GM21576 (cell line): ENCODE results near the gene RELB.
"Not testable (repeated sequence)": the region's sequence is repeated elsewhere in the genome, so short reads cannot be mapped to it uniquely, and the experiment has no call there.

Experiments
- ATAC-seq: cut with Tn5 transposase; IDR thresholded peaks from one replicate; pipeline ENCODE4 v1.9.1; 2021; ENCODE audit warnings: mild to moderate bottlenecking, moderate library complexity; ENCODE audit not compliant: unreplicated experiment

The RELB gene

DNA sequence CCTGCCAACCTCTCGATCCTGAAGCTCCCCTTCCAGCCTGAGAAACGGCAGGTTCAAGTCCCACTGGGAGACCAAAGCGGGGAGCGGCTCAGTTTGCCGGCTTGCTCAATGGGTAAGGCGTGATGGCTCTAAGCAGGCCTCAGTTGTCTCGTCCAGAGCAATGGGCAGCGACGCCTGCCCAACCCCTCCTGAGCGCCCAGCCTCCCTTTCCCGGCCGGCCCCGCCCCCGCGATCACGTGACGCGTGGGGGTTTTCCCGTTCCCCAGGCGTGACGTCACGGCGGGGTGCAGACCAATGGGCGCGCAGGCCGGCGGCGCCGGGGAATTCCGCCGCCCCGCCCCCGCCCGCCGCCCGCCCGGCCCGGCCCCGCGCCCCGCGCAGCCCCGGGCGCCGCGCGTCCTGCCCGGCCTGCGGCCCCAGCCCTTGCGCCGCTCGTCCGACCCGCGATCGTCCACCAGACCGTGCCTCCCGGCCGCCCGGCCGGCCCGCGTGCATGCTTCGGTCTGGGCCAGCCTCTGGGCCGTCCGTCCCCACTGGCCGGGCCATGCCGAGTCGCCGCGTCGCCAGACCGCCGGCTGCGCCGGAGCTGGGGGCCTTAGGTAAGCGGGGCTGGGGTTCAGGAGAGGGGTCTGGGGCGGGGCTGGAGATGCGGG is at the start of gene RELB:
Gene RELB, plus strand, starts transcription at position 378 of the 653 bp plus-strand sequence. Its CDS starts 116 bp downstream, at position 494.
- peak; percentile 40 for ATAC-seq

GRCh38 chr19:44954278-44954648 is 47.0 kb upstream of the RELB start:
- no peak for ATAC-seq

DNA sequence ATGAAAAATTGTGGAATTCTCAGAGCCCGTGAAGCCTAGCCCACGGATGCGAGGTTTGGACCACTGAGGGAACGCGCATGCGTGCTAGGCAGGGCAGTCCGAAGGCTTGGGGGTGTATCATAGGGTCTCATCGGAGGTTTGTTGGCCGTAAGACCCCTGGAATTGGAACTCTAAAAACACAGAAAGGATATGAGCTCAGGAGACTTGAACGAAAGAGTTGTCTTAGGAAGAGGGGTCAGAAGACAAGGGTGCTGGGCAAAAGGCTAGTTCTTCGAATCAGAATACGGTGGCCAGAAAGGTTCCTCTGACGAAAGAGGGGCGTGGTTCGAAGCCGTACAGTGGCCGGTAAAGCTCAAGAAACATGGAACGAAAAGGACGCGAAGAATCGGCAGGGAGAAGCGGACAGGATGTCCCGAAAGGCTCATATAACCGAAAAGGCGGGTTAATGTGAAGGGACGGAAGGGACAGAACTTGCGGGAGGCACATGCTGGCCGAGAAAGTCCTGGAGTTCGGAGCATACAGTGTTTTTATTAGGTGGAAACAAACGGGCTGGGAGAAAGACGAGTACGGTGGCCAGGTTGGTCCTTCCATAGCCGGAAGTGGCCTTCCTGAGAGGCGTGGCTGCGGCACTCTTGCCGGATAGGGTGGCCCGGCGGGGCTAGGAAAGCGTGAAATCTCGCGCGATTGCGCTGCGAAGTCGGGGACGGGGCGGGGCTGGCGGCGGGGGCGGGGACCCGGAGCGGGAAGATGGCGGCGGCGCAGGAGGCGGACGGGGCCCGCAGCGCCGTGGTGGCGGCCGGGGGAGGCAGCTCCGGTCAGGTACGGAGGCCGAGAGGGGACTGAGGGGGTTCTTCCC is 46.4 kb upstream of the RELB start, which contains the start of gene CLPTM1:
Gene CLPTM1, plus strand, starts transcription at position 732 of the 856 bp plus-strand sequence. Its CDS starts 16 bp downstream, at position 748.
- peak; percentile 75 for ATAC-seq

DNA sequence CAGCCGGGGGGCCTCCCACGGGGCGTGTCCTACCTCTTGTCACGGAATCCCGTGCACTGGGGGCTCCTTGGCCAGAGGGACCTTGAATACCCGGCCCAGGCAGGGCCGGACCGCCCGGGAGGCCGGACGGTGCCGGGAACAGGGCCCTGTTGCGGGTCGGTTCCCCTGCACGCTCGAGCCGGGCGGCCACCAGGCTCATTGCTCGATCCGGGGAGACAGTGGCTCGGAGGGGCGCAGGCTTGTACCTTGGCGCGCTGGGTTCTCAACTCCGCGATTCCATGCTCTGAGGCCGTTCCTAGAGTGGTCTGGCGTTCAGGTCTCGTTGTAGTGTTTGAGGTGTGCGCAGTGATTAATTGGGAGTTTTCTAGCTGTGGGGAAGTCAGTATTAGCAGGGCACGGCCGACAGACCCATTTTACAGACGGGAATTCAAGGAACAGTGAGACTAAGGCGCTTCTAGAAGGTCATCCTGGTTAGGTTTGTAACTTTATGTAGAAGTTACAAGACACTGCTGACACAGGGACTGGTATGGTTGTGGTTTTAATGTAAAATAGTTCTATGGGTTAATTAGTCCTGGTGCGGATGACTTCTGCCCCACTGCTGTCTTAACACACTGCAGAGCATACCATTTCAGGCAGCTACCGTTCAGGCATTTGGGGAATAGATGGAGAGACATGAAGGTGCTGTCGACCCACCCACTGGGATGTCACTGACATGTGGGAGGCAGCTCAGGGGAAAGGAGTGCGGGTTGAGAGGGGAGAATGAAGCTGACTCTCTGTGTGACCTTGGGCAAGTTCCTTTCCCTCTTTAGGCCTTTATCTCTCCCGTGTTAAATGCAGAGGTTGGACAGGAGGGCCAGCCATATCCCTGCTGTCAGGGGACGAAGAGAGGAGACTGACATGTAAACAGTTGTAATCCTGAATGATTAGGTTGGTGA is 45.5 kb upstream of the RELB start:
- peak; percentile 18 for ATAC-seq

- no peak for ATAC-seq
Observed at GRCh38 chr19:44957526-44957925, 43.7 kb upstream of the RELB start.

DNA sequence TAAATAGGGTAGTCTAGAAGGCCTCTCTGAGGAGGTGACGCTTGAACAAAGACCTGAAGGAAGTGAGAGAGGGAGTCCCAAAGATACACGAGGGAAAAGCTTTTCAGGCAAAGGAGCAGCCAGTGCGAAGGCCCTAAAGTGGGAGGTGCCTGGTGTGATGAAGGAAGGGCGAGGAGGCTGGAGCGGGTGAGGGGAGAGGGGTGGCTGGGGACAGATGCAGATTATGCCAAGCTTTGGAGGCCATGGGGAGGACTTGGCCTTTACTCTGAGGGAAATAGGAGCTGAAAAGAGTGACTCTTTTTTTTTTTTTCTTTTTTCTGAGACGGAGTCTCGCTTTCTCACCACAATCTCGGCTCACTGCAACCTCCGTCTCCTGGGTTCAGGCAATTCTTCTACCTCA is 43.2 kb upstream of the RELB start:
- no peak for ATAC-seq

DNA sequence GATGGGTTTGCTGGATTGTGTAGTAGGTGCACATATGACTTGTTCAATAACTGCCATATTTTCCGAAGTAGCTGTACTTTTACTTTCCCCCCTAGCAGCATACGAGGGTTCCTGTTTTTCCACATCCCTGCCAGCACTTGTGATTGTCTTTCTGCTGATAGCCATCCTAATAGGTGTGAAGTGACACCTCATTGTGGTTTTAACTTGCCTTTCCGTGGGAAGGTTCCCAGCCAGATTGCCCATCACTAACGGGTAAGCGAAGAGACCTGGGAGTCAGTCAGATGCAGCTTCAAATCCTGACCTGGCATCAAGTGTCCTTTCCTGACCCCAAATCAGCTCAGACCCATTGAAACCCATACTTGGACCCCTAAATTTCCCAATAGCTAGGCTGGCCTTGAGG is 41.6 kb upstream of the RELB start:
- no peak for ATAC-seq

- ATAC-seq = no peak
Observed at GRCh38 chr19:44960906-44961728, 40.1 kb upstream of the RELB start.

DNA sequence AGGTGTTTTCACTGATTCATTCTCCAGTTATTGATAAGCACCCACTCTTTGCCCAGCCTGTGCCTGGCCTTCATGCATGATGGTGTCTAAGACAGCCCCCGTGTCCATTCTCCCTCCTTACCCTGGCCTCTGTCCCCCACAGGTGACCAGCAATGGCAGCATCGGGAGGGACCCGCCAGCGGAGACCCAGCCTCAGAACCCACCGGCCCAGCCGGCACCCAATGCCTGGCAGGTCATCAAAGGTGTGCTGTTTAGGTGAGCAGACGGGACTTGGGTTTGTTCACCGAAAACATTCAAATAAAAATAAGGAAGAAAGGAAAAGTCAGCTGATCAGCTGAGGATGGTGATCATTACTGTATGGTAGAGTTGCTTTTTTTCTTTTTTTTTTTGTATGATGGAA is 39.4 kb upstream of the RELB start:
- ATAC-seq = no peak

GRCh38 chr19:44968118-44968517 is 33.1 kb upstream of the RELB start:
- ATAC-seq = no peak

DNA sequence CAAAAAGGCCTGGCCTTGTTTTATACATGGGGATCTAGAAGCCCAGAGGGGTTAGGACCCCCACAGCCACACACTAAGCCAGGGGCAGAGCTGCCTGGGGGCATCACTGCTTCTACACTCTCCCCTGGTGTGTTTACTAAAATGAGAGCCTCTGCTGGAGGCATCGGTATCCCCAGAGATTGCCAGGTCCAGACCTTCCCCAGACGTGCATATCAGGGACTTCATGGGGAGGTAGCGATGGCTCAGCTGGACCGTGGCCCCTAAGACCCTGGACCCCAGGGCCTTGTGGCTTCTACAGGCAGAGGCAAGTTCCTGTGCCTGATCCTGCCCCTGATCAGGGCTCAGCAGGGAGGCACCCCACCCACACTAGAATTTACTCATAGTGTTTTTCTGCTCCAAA is 32.6 kb upstream of the RELB start:
- ATAC-seq = no peak

GRCh38 chr19:44969437-44969836 is 31.8 kb upstream of the RELB start:
- no peak for ATAC-seq

DNA sequence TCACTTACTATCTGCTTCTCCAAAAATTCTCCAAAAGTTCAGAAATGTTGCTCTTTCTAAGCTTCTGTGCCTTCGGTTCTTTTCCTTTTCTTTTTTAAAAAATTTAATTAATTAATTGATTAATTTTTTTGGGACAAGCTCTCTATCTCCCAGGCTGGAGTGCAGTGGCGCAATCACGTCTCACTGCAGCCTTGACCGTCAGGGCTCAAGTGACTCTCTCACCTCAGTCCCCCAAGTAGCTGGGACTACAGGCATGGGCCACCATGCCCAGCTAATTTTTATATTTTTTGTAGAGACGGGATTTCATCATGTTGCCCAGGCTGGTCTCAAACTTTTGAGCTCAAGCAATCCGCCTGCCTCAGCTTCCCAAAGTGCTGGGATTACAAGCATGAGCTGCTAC is 29.8 kb upstream of the RELB start:
- not testable (repeated sequence) for ATAC-seq

DNA sequence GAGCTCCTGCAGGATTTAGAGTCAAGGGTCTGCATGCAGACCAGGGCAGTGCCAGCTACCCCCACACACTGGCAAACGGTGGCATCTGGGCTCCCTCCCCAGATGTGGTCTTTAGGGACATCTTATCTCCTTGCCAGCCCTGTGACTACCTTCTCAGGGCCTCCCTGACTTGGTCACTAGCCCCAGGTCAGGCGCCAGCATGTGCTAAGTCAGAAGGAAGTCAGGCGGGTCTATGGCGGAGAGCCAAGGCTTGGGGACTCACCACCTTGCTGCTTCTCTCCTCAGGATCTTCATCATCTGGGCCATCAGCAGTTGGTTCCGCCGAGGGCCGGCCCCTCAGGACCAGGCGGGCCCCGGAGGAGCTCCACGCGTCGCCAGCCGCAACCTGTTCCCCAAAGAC is 28.5 kb upstream of the RELB start:
- no peak for ATAC-seq

DNA sequence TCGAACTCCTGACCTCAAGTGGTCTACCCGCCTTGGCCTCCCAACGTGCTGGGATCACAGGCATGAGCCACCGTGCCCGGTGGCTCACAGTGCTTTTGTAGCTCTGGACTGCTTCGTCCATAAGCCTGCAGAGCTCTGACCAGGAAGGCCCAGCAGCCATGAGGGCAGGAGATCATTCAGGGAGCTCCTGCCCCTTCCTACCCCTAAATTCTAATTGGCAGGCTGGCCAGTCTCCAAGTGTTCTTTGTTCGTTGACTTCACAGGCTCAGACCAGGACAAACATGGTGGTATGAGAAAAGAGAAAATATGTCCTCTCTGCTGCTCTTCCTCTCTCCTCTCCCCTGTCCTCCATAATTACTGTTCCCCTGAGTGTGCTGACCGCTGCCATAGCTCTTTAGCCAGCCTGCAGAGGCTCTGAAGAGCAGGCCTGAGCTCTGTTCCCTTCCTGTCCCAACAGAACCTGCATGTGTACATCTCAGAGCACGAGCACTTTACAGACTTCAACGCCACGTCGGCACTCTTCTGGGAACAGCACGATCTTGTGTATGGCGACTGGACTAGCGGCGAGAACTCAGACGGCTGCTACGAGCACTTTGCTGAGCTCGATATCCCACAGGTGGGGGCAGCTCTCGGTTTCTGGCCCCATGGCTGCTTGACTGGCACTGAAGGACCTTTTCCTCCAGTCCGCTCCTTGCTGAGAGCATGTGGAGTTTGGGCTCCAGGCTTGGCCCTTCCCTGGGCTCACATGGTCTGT is 27.1 kb upstream of the RELB start:
- ATAC-seq = no peak

GRCh38 chr19:44974857-44975256 is 26.4 kb upstream of the RELB start:
- no peak for ATAC-seq

DNA sequence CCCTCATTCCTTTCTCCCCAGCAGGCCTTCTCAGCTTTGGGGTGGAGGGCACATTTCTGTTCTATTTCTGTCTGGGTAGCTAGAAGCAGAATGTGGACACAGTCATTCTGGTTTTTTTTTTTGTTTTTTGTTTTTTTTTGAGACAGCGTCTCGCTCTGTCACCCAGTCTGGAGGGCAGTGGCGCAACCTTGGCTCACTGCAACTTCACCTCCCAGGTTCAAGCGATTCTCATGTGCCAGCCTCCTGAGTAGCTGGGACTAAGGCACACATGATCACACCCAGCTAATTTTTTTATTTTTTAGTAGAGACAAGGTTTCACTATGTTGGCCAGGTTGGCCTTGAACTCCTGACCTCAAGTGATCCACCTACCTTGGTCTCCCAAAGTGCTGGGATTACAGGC is 25.8 kb upstream of the RELB start:
- no peak for ATAC-seq

DNA sequence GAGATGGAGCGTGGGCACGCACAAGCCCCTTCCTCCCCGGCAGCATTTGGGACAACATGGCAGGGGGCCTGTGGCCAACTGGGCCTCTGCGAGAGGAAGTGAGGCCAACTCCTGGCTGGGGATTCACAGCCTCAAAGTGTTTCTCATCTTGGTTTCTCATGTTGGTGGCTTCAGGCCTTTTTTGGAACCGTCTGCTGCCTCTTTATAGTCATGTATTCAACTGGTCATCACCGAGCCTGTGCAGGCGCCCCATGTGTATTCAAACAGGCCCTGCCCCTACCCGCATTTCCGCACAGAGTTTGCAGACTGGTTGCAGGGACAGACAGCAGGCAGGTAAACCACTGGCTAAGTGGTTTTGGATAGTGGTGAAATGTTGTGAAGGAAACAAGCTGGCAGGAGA is 17.3 kb upstream of the RELB start:
- ATAC-seq = no peak

DNA sequence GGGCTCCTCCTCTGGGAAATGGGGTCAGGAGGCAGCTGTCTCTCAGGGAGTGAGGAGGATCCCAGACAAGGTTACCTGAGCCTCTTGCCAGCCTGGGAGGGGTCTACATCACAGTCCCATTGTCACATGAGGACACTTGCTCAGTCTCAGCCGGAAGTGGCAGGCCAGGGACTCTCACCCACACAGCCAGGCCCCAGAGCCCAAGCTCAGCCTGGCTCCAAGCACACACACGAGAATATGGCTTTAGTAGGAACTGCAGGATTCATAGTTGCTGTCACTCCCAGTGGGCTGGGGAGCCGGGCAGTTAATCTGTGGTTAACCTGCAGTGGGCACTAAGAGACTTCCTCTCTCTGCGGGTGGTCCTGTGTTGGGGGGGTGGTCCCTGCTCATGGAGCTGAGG is 15.8 kb upstream of the RELB start:
- ATAC-seq = no peak

- no peak for ATAC-seq
Observed at GRCh38 chr19:44986389-44986788, 14.9 kb upstream of the RELB start.
